Mucosa of descending colon (tissue), 3 donors: ENCODE results near the gene PFN3. TPM values are rescaled to one million over a fixed set of nuclear protein-coding genes. Genes with fewer than 3 reads are reported as not detected.
A peak's percentile ranks its signal among the peaks of the same experiment; 100 is the strongest.

Source experiments
- ATAC-seq: fragments of 200-7000 bp; cut with Tn5 transposase; one replicate; pipeline ENCODE4 v1.9.1; 2020; ENCODE audit warnings: mild to moderate bottlenecking, moderate library complexity
- DNase-seq, 3 donors: peaks; one replicate each; pipeline ENCODE4 v3.0.0-alpha.2; 2020
- H3K36me3 ChIP-seq: fragments of 200-600 bp; one replicate; pipeline ENCODE4 v1.8.0; 2021; ENCODE audit warnings: low read depth, mild to moderate bottlenecking
- H3K4me1 ChIP-seq: fragments of 200-600 bp; one replicate; pipeline ENCODE4 v1.8.0; 2021; ENCODE audit warnings: low read depth, mild to moderate bottlenecking
- H3K4me3 ChIP-seq: fragments of 200-600 bp; one replicate; pipeline ENCODE4 v1.8.0; 2021; ENCODE audit warnings: mild to moderate bottlenecking
- H3K9me3 ChIP-seq: fragments of 200-600 bp; one replicate; pipeline ENCODE4 v1.8.0; 2021; ENCODE audit warnings: mild to moderate bottlenecking
- intact Hi-C, 2 donors: fragments of 100-400 bp; cut with DNase I in 1 of 2; cut with micrococcal nuclease in 1 of 2; formaldehyde crosslinking; loops; one replicate each; pipeline versions ENCODE4 v1.11.0 to v1.11.1; 2022; cut with DNase I, micrococcal nuclease
- total RNA-seq, 3 donors: library from RNA; stranded (reverse); fragmentation: NEBNext Ultra II Directional in 2 of 3; extraction: Animal tissue kit (Norgen Biotek cat#: 25700) in 2 of 3; gene quantifications; one replicate each; pipeline versions ENCODE4 v1.2.1 to v1.2.4, GENCODE V29; 2021 to 2023
- TF ChIP-seq, protein P1 (sequence below): fragments of 200-600 bp; IDR thresholded peaks from one replicate; pipeline ENCODE4 v1.8.0; 2022; ENCODE audit warnings: antibody characterized with exemption, mild to moderate bottlenecking
- donor health status: DM: no; HTN: no; CAD: no; lungs with moderate emphysema.
- donor health status: DM: no; HTN: no; CAD: no.
- donor health status: DM: no; HTN: yes; CAD: no.

PFN3 gene
- total RNA-seq, 3 donors from 2014 or later = not detected

DNA sequence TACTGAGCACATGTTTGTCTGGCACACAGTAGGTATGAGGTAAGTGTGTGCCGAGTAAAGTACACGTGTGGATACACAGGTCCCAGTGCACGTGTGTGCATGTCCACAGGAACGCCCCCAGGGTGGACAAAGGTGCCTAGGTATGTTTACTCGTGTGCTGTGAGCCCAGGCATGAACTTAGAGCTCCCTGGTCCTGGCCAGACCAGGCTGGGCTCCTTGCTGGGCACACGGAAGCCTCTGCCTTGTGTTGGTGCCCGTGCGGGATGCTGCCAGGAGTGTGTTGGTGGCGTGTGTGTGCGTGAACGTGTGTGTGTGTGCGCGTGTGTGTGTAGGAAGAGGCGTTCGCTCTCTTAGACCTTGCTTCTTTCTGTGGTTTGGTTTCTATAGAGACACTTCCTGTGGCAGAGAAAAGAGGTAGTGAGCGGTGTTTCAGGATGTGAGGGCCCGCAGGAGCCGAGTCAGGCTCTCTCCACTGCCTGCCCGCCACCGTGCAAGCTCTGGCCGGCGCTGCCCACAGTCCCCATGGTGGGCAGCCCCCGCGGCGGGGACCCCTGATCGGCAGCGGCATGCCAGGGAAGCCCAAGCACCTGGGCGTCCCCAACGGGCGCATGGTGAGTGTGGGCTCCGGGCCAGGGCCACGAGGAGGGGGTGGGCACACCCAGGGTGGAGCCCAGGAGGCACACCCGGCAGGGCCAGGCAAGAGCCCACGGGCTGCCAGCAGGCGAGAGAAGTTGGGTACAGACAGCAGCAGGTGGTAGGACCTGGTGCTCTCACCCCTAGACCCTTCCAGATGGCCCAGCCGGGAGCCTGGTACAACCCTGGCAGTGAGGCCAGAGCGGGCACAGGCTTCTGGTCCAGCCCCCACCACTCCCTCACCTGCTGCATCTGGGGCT is 42.8 kb downstream of the PFN3 start, which contains the start of gene RGS14:
Gene RGS14 (plus strand): TSS at position 466 of the 893 bp plus-strand sequence. CDS start 101 bp downstream, at position 567.
- ATAC-seq = peak; percentile 87

DNA sequence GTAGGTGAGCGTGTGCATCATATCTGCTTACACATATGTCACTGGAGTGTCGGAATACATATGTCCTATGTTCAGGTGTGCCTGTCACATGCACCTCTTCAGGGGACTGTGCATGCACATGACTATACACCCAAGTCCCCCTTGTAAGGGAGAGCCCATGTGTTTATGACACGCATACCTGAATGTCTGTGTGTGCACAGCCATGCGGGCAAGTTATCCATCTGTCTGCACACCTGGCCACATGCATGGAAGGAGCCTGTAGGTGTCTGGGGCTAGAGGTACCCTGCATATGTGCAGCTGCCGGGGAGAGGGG is 43.4 kb downstream of the PFN3 start:
- Histone ChIP-seq H3K4me3 (no peak overlapping the region), H3K4me1 (peaks cover 19% of the 10 kb centered on the region), H3K36me3 (no peaks in the 10 kb centered on the region), H3K9me3 (no peaks in the 10 kb centered on the region)
- intact Hi-C loops = no loop called here
- no peak for DNase-seq
- TF ChIP-seq, protein P1, sequence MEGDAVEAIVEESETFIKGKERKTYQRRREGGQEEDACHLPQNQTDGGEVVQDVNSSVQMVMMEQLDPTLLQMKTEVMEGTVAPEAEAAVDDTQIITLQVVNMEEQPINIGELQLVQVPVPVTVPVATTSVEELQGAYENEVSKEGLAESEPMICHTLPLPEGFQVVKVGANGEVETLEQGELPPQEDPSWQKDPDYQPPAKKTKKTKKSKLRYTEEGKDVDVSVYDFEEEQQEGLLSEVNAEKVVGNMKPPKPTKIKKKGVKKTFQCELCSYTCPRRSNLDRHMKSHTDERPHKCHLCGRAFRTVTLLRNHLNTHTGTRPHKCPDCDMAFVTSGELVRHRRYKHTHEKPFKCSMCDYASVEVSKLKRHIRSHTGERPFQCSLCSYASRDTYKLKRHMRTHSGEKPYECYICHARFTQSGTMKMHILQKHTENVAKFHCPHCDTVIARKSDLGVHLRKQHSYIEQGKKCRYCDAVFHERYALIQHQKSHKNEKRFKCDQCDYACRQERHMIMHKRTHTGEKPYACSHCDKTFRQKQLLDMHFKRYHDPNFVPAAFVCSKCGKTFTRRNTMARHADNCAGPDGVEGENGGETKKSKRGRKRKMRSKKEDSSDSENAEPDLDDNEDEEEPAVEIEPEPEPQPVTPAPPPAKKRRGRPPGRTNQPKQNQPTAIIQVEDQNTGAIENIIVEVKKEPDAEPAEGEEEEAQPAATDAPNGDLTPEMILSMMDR = no peak
- peak; percentile 4 for ATAC-seq

More for the DNA sequence above, 42.8 kb downstream of the PFN3 start, which contains the start of gene RGS14:
- TF ChIP-seq, protein P1 = no peak
- H3K4me1 ChIP-seq = peaks cover 24% of the 10 kb centered on the region
- DNase-seq = peak; percentile 58 to 82 (median 80)
- H3K4me3 ChIP-seq = no peak within 1 kb of the TSS
- no peaks in the 10 kb centered on the region for H3K36me3 ChIP-seq
- H3K9me3 ChIP-seq = no peaks in the 10 kb centered on the region
- intact Hi-C loops = no loop called here

DNA sequence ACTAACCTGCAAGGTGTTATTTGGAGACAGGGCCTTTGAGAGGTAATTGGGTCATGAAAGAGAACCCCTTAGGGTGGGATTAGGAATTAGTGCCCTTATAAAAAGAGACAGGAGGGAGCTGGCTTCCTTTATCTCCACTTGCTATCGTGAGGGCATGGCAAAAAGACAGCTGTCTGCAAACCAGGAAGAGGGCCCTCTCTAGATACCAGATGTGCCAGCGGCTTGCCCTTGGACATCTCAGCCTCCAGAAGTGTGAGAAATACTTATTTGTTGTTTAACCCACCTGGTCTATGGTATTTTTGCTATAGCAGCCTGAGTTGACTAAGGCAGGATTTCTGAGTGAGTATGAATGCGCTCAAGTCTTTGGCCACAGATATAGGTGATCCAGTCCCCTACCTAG is 43.7 kb downstream of the PFN3 start:
- H3K9me3 ChIP-seq = no peaks in the 10 kb centered on the region
- TF ChIP-seq, protein P1 = no peak
- DNase-seq (peak in 2 of 3 donors; percentile 3 to 19), ATAC-seq (no peak)
- intact Hi-C loops = no loop called here
- peaks cover 22% of the 10 kb centered on the region for H3K4me1 ChIP-seq
- H3K36me3 ChIP-seq = peaks cover 2% of the 10 kb centered on the region
- H3K4me3 ChIP-seq = no peak overlapping the region

DNA sequence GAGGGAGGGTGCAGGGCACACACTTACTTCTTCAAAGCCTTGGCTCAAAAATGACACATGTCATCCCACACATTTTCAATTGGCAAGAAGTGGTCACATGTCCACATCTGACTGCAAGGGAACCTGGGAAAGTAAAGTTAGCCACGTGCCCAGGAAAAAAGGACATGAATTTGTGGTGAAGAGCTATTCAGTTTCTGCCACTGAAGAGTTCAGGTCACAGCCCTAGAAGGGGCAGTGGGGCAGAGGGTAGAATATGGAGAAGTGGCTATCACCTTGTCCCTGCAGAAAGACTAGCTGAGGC is 44.6 kb downstream of the PFN3 start:
- Histone ChIP-seq H3K4me1 (peaks cover 24% of the 10 kb centered on the region), H3K9me3 (no peaks in the 10 kb centered on the region), H3K36me3 (peaks cover 5% of the 10 kb centered on the region), H3K4me3 (no peak overlapping the region)
- TF ChIP-seq, protein P1 = no peak
- ATAC-seq = no peak
- no peak for DNase-seq
- intact Hi-C loops = no loop called here

DNA sequence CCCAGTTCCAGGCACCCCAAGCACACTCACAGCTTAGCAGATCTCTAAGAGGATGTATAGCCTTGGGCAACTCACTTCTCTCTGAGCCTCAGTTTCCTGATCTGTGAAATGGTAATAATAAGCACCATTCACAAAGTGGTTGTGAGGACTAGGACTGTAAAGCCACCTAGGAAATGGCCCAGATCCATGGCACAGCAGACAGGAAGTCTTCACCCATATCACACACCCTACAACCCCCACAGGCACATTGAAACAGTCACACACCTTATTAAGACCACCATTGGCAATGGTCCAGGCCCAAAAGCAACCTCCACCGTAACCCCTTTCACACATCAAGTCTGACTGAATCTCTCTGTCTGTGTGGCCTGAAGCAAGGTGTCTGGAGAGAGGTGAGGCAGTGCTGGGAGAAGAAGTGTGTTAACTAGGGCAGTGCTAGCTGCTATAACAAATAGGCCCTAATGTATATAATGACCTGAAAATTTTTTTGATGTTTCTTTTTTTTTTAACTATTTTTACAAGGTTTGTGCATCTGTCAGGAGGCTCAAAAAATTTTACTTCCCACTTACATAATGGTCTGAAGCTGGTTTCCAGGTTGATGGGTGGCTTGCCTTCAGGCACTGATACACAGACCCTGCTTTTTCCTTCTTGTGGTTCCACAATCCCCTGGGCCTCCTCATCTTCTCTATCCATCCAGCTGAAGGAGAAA is 45.1 kb downstream of the PFN3 start:
- TF ChIP-seq, protein P1 = no peak
- Histone ChIP-seq H3K4me1 (peaks cover 29% of the 10 kb centered on the region), H3K9me3 (no peaks in the 10 kb centered on the region), H3K4me3 (no peak overlapping the region), H3K36me3 (peaks cover 5% of the 10 kb centered on the region)
- ATAC-seq (no peak), DNase-seq (peak in 1 of 3 donors; percentile 14)
- intact Hi-C loops = no loop called here
